ENCODE measurements around the gene KIF23.

DNA sequence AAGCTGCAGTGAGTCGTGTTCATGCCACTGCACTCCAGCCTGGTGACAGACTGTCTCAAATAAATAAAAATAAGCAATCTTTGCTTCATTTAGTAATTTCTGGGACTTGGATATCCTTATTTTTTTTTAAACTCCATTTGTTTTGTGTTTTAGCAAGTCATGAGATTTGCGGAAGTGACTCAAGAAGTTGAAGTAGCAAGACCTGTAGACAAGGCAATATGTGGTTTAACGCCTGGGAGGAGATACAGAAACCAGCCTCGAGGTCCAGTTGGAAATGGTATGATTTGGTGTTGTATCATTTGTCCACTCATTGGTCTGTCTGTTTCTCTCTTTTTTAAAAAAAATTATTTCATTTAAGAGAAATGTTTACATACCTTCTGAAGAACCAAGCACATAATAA, 21.8 kb downstream of the KIF23 start:
- no peak for TF ChIP-seq CTCF (conservative IDR thresholded peaks at IDR 0.05 in 1 of 2, IDR thresholded peaks at IDR 0.05 in 1 of 2; ENCODE audit: low read depth in 1 of 2, low read length in 2 of 2)
- TF ChIP-seq EZH2 (IDR thresholded peaks at IDR 0.05; ENCODE audit: low read length, missing control alignments), result no peak

Measured in fibroblast of lung (primary cell).